BLaER1 (cell line): ENCODE data around the gene GPR171.

ENCODE experiments used
- H3K27ac ChIP-seq: shearing (Covaris generic); formaldehyde crosslinking; 2 replicates; pipeline ENCODE4 v1.8.1; 2022
- H3K27me3 ChIP-seq: shearing (Covaris generic); formaldehyde crosslinking; 2 replicates; pipeline ENCODE4 v1.8.1; 2022
- H3K36me3 ChIP-seq: shearing (Covaris generic); formaldehyde crosslinking; 2 replicates; pipeline ENCODE4 v1.8.1; 2022
- H3K4me1 ChIP-seq: shearing (Covaris generic); formaldehyde crosslinking; 2 replicates; pipeline ENCODE4 v1.8.1; 2022
- H3K4me2 ChIP-seq: shearing (Covaris generic); formaldehyde crosslinking; 2 replicates; pipeline ENCODE4 v1.8.1; 2022
- H3K4me3 ChIP-seq: shearing (Covaris generic); formaldehyde crosslinking; 2 replicates; pipeline ENCODE4 v1.8.1; 2022
- H3K9ac ChIP-seq: shearing (Covaris generic); formaldehyde crosslinking; 2 replicates; pipeline ENCODE4 v1.8.1; 2022
- H3K9me3 ChIP-seq: shearing (Covaris generic); formaldehyde crosslinking; 2 replicates; pipeline ENCODE4 v1.8.1; 2022
- H4K20me1 ChIP-seq: shearing (Covaris generic); formaldehyde crosslinking; 2 replicates; pipeline ENCODE4 v1.8.1; 2022
- Cebpa-rat ChIP-seq: shearing (Covaris generic); IDR thresholded peaks from 2 replicates; pipeline ENCODE4 v1.8.1; 2022

The GPR171 gene

DNA sequence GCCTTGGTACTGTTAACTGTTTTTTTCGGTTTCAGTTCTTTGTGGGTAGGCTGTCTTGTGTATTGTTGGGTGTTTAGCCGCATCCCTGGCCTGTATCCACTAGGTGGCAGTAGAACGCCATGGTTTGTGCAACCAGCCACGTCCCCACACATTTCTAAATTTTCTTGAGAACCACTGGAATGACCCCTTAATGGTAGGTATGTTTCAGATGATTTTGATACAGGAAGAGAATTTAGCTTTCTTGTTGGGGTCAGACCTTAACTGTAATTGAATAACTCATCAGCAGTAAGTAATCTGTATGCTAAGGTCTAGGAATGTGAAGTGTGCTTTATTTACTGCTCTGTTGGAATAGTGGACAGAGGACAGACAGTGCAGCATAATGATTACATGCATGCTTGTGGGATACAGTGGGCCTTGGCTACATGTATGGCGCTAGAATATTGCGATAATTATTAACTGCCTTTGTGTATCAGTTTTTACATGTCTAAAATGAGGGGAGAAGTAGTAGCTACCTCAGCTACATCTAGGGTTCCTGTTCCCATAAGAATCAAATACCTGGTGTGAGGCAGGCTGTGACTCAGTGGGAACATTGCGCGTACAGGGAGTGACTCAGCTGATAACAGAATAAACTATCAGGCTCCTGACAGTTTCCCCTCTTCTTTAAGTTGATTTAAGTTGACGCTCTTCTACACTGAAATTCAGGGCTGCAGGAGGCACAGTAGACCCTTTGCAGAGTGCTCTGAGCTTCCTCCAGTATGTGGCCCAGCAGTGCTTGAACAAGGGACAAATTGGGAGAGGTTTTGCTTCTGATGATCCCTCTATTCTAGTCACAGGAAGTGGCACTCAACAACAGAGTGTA, 25.0 kb upstream of the GPR171 start:
- H4K20me1 ChIP-seq = no peaks in the 10 kb centered on the region
- no peak overlapping the region for H3K4me3 ChIP-seq
- no peak for TF ChIP-seq Cebpa-rat
- H3K9me3 ChIP-seq = no peaks in the 10 kb centered on the region
- H3K36me3 ChIP-seq = no peaks in the 10 kb centered on the region
- no peaks in the 10 kb centered on the region for H3K27me3 ChIP-seq
- 0 out of 2 replicates have a peak overlapping the region, but pooled peaks have one; percentile 15 for H3K27ac ChIP-seq
- H3K4me1 ChIP-seq = peaks cover 50% of the 10 kb centered on the region
- 0 out of 2 replicates have a peak overlapping the region, but pooled peaks have one; percentile 42 for H3K9ac ChIP-seq
- H3K4me2 ChIP-seq = peak overlapping the region; percentile 42

DNA sequence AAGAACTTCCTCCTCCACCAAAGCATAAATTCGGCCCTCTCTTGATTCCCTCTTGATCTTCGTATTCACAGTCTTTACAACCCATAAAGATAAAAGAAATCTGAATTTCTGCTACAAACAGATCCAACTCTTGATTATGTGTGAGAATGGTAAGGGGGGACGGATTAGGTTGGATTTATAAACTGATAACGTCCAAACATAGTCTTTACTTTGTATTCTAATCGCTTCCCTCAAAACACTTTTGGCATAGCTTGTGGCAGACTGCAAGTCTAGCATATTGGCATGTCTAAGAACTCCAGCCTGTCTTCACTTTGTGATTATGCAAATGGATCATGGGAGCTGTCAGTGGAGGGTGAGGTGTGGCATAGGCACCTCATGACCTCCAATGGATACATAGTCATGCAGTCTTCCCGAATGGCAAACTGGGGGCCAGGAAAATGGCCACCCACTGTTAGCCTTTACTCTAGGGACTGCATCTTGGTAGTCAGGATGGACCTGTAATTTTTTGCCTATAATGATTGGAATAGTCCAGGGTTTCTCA, 24.3 kb upstream of the GPR171 start:
- Histone ChIP-seq H4K20me1 (no peaks in the 10 kb centered on the region), H3K27me3 (no peaks in the 10 kb centered on the region), H3K36me3 (peaks cover 1% of the 10 kb centered on the region; the same call in 1 of the 2 replicates), H3K4me3 (no peak overlapping the region), H3K4me2 (peak overlapping the region; percentile 38), H3K4me1 (peaks cover 50% of the 10 kb centered on the region), H3K27ac (no peak overlapping the region), H3K9ac (no peak overlapping the region), H3K9me3 (0 out of 2 replicates have a peak, but pooled peaks cover 1% of the 10 kb centered on the region)
- TF ChIP-seq Cebpa-rat = no peak

DNA sequence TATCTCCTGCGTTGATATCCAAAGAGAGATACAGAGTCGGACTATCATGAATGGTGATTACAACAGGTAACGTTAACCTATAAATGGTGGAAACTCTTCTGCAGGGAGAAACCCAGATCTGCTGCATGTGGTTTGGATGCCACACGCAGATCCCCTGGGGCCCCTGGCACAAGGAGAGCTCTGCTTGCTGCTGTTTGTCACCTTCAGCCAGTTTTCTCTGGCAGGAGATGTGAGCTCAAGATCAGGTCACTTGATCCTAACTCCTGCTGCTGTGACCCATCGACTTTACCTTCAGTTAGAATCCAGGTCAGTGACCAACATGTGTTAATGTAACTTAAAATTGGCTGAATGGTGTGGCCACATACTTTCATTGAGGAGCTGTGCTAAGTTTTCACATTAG, 23.8 kb upstream of the GPR171 start:
- peak overlapping the region; percentile 38; the same call in 1 of the 2 replicates for H3K4me2 ChIP-seq
- H3K27me3 ChIP-seq = no peaks in the 10 kb centered on the region
- H3K27ac ChIP-seq = no peak overlapping the region
- no peak for TF ChIP-seq Cebpa-rat
- no peaks in the 10 kb centered on the region for H4K20me1 ChIP-seq
- H3K4me1 ChIP-seq = peaks cover 50% of the 10 kb centered on the region
- H3K9me3 ChIP-seq = 0 out of 2 replicates have a peak, but pooled peaks cover 6% of the 10 kb centered on the region
- no peak overlapping the region for H3K9ac ChIP-seq
- no peak overlapping the region for H3K4me3 ChIP-seq
- H3K36me3 ChIP-seq = peaks cover 6% of the 10 kb centered on the region; the same call in 1 of the 2 replicates

DNA sequence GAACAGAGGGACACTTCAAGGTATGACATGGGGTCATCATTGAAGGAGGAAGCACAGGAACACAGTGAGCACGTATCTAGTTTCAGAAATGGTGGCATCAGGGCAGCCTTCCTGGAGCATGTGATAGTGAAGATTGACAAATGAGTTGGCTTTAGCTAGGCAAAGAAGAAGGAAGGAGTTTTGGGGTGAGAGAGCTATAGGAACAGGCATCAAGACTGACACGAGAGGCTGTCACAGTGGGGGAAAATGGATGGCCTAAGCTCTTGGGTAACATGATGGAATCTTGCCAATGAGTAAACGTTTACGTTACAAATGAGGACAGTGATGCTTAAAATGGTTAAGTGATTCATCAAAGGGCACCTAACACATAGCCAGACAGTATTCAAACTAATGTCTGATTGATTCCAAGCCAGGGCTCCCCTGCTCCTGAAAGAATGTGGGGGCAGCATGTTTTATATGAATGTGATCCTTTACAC, 23.1 kb upstream of the GPR171 start:
- Histone ChIP-seq H3K27ac (no peak overlapping the region), H4K20me1 (no peaks in the 10 kb centered on the region), H3K4me2 (no peak overlapping the region; the same call in 1 of the 2 replicates), H3K4me1 (peaks cover 49% of the 10 kb centered on the region), H3K27me3 (no peaks in the 10 kb centered on the region), H3K36me3 (peaks cover 13% of the 10 kb centered on the region; the same call in 1 of the 2 replicates), H3K9ac (no peak overlapping the region), H3K9me3 (peaks cover 13% of the 10 kb centered on the region), H3K4me3 (no peak overlapping the region)
- no peak for TF ChIP-seq Cebpa-rat

DNA sequence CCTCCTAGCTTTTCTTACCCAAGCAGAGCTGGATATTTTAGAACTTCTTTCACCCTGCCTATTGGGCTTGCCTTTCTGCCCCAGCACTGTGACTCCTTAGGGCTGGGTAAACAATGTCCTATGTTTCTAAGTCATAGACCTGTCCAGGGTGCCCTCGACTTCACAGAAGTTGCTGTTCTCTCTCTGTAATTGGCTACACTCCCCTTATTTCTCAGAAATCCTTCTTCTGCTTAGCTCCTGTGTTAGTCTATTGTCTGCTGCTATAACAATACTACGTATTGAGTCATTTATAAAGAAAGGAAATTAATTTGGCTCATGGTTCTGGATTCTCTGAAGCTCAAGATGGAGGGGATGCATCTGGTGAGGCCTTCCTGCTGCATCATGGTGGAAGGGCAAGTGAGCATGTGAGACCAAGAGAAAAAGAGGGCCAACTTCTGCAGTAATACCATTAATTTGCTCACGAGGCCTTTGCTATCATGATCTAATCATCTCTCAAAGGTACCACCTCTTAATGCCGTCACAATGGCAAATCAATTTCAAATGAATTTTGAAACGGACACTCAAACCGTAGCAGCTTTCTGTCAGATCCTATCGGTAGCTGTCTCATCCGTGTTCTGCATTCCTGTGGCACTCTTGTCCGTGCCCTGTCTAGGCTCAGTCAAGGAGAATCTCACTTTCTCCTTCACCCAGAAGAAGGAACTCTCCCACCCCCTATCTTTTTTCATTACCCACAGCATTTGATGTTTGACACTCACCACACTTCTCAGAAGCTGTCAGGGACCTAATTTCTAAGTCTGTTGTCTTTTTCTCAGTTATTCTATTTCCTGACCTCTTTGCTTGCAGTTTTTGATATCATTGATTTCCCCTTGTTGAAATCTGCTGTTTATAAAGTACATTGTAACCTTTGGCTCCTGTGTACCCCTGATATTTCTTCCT, 22.3 kb upstream of the GPR171 start:
- peaks cover 20% of the 10 kb centered on the region for H3K9me3 ChIP-seq

DNA sequence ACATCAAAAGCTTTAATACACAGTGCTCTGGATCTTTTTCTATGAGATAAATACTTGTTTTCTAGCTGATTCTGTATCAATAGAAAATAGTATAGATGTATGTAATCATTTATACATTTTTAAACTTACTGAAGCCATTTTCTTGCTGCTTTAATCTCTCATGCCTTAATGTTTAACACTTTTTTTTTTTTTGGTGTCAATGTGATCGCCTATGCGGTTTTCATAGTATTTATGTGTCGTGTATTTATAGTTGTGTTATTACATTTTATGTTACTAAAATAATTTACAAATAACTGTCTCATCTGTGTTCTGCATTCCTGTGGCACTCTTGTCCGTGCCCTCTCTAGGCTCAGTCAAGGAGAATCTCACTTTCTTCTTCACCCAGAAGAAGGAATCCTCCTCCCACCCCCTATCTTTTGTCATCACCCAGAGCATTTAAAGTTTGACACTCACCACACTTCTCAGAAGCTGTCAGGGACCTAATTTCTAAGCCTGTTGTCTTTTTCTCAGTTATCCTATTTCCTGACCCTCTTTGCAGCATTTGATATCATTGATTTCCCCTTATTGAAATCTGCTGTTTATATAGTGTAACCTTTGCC, 21.4 kb upstream of the GPR171 start:
- H4K20me1 ChIP-seq = no peaks in the 10 kb centered on the region
- no peaks in the 10 kb centered on the region for H3K27me3 ChIP-seq
- H3K27ac ChIP-seq = no peak overlapping the region
- H3K36me3 ChIP-seq = peaks cover 19% of the 10 kb centered on the region; the same call in 1 of the 2 replicates
- no peak overlapping the region for H3K9ac ChIP-seq
- no peak overlapping the region for H3K4me2 ChIP-seq
- peaks cover 35% of the 10 kb centered on the region for H3K4me1 ChIP-seq
- H3K9me3 ChIP-seq = peaks cover 22% of the 10 kb centered on the region
- no peak for TF ChIP-seq Cebpa-rat
- no peak overlapping the region for H3K4me3 ChIP-seq

More for the DNA sequence above, 22.3 kb upstream of the GPR171 start:
- Histone ChIP-seq H4K20me1 (no peaks in the 10 kb centered on the region), H3K36me3 (peaks cover 19% of the 10 kb centered on the region; the same call in 1 of the 2 replicates), H3K4me2 (no peak overlapping the region), H3K27me3 (no peaks in the 10 kb centered on the region), H3K4me3 (no peak overlapping the region), H3K27ac (no peak overlapping the region), H3K4me1 (peaks cover 40% of the 10 kb centered on the region), H3K9ac (no peak overlapping the region)
- no peak for TF ChIP-seq Cebpa-rat

DNA sequence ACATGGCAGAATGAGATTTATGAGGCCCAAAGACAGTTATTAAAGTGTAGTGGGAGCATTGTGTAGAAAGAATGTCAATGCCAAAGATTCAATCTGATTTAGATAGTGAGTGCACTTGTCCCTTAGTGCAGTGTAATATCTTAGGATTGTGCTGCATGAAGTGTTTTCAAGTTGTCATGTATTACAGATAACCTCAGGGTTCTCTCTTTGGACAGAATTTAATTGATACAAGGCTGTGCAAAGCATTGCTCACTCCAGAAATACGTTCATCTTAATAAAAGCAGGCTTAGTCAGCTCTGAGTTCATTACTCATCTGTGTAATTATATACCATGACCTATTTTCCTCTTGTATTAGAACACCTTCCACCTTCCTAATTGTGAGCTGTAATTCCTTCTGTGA, 16.0 kb upstream of the GPR171 start:
- no peak for TF ChIP-seq Cebpa-rat
- no peak overlapping the region for H3K27ac ChIP-seq

DNA sequence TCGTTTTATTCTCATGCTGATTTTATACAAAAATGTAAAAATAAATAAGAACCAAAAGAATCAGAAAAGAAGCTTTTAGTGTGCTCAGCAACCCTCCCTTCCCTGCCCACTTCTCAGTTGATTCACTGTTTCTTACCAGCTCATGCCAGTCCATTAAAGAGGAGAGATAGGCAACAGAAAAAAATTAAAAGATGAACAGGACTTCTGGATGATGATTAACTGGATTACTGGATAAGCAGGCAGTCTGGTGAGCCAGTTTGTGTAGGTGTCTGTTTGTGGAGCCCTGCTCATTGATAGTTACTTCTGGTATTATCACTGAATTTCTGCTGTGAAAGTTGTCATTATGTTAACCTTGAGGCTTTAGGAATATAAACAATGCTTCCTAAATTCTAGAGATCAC, 15.1 kb upstream of the GPR171 start:
- no peak overlapping the region for H3K9ac ChIP-seq
- H4K20me1 ChIP-seq = no peaks in the 10 kb centered on the region
- no peaks in the 10 kb centered on the region for H3K4me1 ChIP-seq
- H3K27ac ChIP-seq = no peak overlapping the region
- no peak overlapping the region for H3K4me3 ChIP-seq
- H3K27me3 ChIP-seq = no peaks in the 10 kb centered on the region
- no peak for TF ChIP-seq Cebpa-rat
- peaks cover 19% of the 10 kb centered on the region; the same call in 1 of the 2 replicates for H3K36me3 ChIP-seq
- no peak overlapping the region for H3K4me2 ChIP-seq
- peaks cover 22% of the 10 kb centered on the region for H3K9me3 ChIP-seq

More for the DNA sequence above, 16.0 kb upstream of the GPR171 start:
- H4K20me1 ChIP-seq = no peaks in the 10 kb centered on the region
- H3K9me3 ChIP-seq = peaks cover 22% of the 10 kb centered on the region
- H3K4me1 ChIP-seq = no peaks in the 10 kb centered on the region
- no peak overlapping the region for H3K4me2 ChIP-seq
- H3K36me3 ChIP-seq = peaks cover 19% of the 10 kb centered on the region; the same call in 1 of the 2 replicates
- no peak overlapping the region for H3K4me3 ChIP-seq
- H3K27me3 ChIP-seq = no peaks in the 10 kb centered on the region
- H3K9ac ChIP-seq = no peak overlapping the region
